ENCODE data around the gene ATP5ME. TPM values are rescaled to one million over a fixed set of nuclear protein-coding genes. Genes with fewer than 3 reads are reported as not detected.

ATP5ME gene
- total and polyA plus RNA-seq, 2 of the 13 experiments (the other 11 are each of a cell fraction or from before 2014, with no cell fraction given): 305 to 753 TPM

GRCh38 chr4:658681-659667 is 15.1 kb downstream of the ATP5ME start (continued):
- TF ChIP-seq ZHX1 (CRISPR knock-in tag; IDR thresholded peaks at IDR 0.05; ENCODE audit: low read depth) (no peak), ZNF619 (CRISPR knock-in tag; IDR thresholded peaks at IDR 0.05) (no peak), MZF1 (CRISPR knock-in tag; IDR thresholded peaks at IDR 0.05; ENCODE audit: borderline replicate concordance) (no peak), CCDC6 (CRISPR knock-in tag; IDR thresholded peaks at IDR 0.05) (no peak), GABPA (IDR thresholded peaks at IDR 0.05; ENCODE audit: low read depth, low read length) (no peak), GABPA (CRISPR knock-in tag; IDR thresholded peaks at IDR 0.05; ENCODE audit: low read depth) (peak; percentile 69; the same call in 1 of the 2 replicates), CSRNP1 (CRISPR knock-in tag; IDR thresholded peaks at IDR 0.05) (no peak), DR1 (CRISPR knock-in tag; IDR thresholded peaks at IDR 0.05) (no peak), ZNF329 (CRISPR knock-in tag; IDR thresholded peaks at IDR 0.05; ENCODE audit: low read depth) (no peak), HNRNPLL (IDR thresholded peaks at IDR 0.05; ENCODE audit: low read depth, low read length, poor library complexity, severe bottlenecking) (no peak), MTF2 (CRISPR knock-in tag; IDR thresholded peaks at IDR 0.05; ENCODE audit: borderline replicate concordance) (no peak), RARG (CRISPR knock-in tag; IDR thresholded peaks at IDR 0.05; ENCODE audit: low read depth) (no peak), DMTF1 (CRISPR knock-in tag; IDR thresholded peaks at IDR 0.05) (no peak), TFDP2 (CRISPR knock-in tag; IDR thresholded peaks at IDR 0.05) (no peak), NR3C1 (CRISPR knock-in tag; IDR thresholded peaks at IDR 0.05) (no peak), ATF2 (CRISPR knock-in tag; IDR thresholded peaks at IDR 0.05) (0 out of 2 replicates have a peak, but pooled peaks have one; percentile 20), PREB (CRISPR knock-in tag; IDR thresholded peaks at IDR 0.05) (no peak)

Measured in HepG2 (cell line).